ENCODE measurements around the gene PTPN22.

DNA sequence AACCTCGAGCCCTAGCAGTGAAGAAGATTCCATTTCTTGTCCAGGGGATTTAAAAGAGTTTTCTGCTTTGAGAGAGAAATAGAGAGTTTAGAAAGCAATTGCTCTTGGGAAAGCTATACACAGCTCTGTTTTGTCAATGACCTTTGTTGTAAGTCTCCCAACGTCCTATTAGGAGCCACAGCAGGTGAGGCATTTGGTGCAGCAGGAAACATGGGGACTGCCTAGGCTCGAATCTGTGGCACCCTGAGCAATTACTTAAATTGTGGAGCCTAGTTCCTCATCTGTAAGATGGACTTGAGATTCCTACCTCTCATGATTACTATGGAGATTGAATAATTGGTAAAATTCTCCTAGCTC lies 41.8 kb upstream of the PTPN22 start:
- TF ChIP-seq, protein P1, sequence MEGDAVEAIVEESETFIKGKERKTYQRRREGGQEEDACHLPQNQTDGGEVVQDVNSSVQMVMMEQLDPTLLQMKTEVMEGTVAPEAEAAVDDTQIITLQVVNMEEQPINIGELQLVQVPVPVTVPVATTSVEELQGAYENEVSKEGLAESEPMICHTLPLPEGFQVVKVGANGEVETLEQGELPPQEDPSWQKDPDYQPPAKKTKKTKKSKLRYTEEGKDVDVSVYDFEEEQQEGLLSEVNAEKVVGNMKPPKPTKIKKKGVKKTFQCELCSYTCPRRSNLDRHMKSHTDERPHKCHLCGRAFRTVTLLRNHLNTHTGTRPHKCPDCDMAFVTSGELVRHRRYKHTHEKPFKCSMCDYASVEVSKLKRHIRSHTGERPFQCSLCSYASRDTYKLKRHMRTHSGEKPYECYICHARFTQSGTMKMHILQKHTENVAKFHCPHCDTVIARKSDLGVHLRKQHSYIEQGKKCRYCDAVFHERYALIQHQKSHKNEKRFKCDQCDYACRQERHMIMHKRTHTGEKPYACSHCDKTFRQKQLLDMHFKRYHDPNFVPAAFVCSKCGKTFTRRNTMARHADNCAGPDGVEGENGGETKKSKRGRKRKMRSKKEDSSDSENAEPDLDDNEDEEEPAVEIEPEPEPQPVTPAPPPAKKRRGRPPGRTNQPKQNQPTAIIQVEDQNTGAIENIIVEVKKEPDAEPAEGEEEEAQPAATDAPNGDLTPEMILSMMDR (IDR thresholded peaks at IDR 0.05) = no peak
- TF ChIP-seq POLR2A (IDR thresholded peaks at IDR 0.05) = no peak
